OCI-LY3 (cell line): ENCODE measurements around the gene DPYSL4.

Experiments
- H2AFZ ChIP-seq: fragments of 200-600, 300-600 bp; shearing (Covaris generic); 2 replicates; pipeline ENCODE4 v1.6.0; 2014; ENCODE audit warnings: antibody characterized with exemption, low read depth, low read length
- H3K27ac ChIP-seq: fragments of 200-600, 300-600 bp; sonication (generic); 2 replicates; pipeline ENCODE4 v1.5.1; 2014; ENCODE audit warnings: mild to moderate bottlenecking, low read length, moderate library complexity, mixed read lengths
- H3K27me3 ChIP-seq: fragments of 200-600, 300-600 bp; sonication (generic); 2 replicates; pipeline ENCODE4 v1.6.1; 2014; ENCODE audit warnings: low read depth, low read length, mixed read lengths
- H3K36me3 ChIP-seq: fragments of 200-600, 300-600 bp; sonication (generic); replicated peaks from 2 replicates; pipeline ENCODE3; 2014; ENCODE audit warnings: low read depth, low read length, mixed read lengths
- H3K4me1 ChIP-seq: fragments of 300-600, 200-600 bp; sonication (generic); 2 replicates; pipeline ENCODE4 v1.6.1; 2014; ENCODE audit warnings: low read length, mixed read lengths
- H3K4me2 ChIP-seq: fragments of 200-600, 300-600 bp; sonication (generic); 2 replicates; pipeline ENCODE4 v1.6.1; 2014; ENCODE audit warnings: low read length, mixed read lengths
- H3K4me3 ChIP-seq: fragments of 300-600, 200-600 bp; sonication (generic); 2 replicates; pipeline ENCODE4 v1.5.1; 2014; ENCODE audit warnings: antibody characterized with exemption, mild to moderate bottlenecking, low read length, moderate library complexity
- H3K79me2 ChIP-seq: fragments of 300-600, 200-600 bp; shearing (Covaris generic); 2 replicates; pipeline ENCODE4 v1.6.1; 2014; ENCODE audit warnings: mild to moderate bottlenecking, low read length, mixed read lengths
- H3K9ac ChIP-seq: fragments of 300-600, 200-600 bp; shearing (Covaris generic); 2 replicates; pipeline ENCODE4 v1.6.0; 2014; ENCODE audit warnings: mild to moderate bottlenecking, low read length, moderate library complexity
- H3K9me3 ChIP-seq: fragments of 200-600, 300-600 bp; shearing (Covaris generic); 2 replicates; pipeline ENCODE4 v1.6.1; 2014; ENCODE audit warnings: low read length, mixed read lengths; ENCODE audit not compliant: insufficient read depth
- H4K20me1 ChIP-seq: fragments of 200-600, 300-600 bp; sonication (generic); 2 replicates; pipeline ENCODE4 v1.6.1; 2016; ENCODE audit warnings: low read length, mixed read lengths; ENCODE audit not compliant: insufficient read depth
- EZH2phosphoT487 ChIP-seq: fragments of 200-600 bp; shearing (Covaris generic); IDR thresholded peaks from 2 replicates; pipeline ENCODE4 v1.6.1; 2018; ENCODE audit warnings: antibody characterized with exemption, mixed run types, low read depth
- TF ChIP-seq, protein P1 (sequence below): fragments of 200-600, 300-600 bp; sonication (generic); IDR thresholded peaks from 2 replicates; pipeline ENCODE4 v1.5.1; 2014; ENCODE audit warnings: antibody characterized with exemption, low read length, low read depth

DPYSL4 gene

GRCh38 chr10:132178672-132179545, 7.8 kb upstream of the DPYSL4 start:
- H3K27me3 ChIP-seq, result no peaks in the 10 kb centered on the region
- H3K4me1 ChIP-seq, result no peaks in the 10 kb centered on the region
- TF ChIP-seq EZH2phosphoT487, result no peak
- TF ChIP-seq, protein P1, sequence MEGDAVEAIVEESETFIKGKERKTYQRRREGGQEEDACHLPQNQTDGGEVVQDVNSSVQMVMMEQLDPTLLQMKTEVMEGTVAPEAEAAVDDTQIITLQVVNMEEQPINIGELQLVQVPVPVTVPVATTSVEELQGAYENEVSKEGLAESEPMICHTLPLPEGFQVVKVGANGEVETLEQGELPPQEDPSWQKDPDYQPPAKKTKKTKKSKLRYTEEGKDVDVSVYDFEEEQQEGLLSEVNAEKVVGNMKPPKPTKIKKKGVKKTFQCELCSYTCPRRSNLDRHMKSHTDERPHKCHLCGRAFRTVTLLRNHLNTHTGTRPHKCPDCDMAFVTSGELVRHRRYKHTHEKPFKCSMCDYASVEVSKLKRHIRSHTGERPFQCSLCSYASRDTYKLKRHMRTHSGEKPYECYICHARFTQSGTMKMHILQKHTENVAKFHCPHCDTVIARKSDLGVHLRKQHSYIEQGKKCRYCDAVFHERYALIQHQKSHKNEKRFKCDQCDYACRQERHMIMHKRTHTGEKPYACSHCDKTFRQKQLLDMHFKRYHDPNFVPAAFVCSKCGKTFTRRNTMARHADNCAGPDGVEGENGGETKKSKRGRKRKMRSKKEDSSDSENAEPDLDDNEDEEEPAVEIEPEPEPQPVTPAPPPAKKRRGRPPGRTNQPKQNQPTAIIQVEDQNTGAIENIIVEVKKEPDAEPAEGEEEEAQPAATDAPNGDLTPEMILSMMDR, result no peak
- no peaks in the 10 kb centered on the region for H3K36me3 ChIP-seq
- H3K9me3 ChIP-seq, result no peaks in the 10 kb centered on the region
- H2AFZ ChIP-seq, result no peak overlapping the region
- H3K4me2 ChIP-seq, result no peak overlapping the region
- H3K9ac ChIP-seq, result no peak overlapping the region
- no peaks in the 10 kb centered on the region for H3K79me2 ChIP-seq
- H3K27ac ChIP-seq, result no peak overlapping the region
- no peak overlapping the region for H3K4me3 ChIP-seq
- no peaks in the 10 kb centered on the region for H4K20me1 ChIP-seq

- no peak for TF ChIP-seq EZH2phosphoT487
- TF ChIP-seq, protein P1, result no peak
- H3K79me2 ChIP-seq, result no peaks in the 10 kb centered on the region
- no peaks in the 10 kb centered on the region for H3K9me3 ChIP-seq
- H3K27ac ChIP-seq, result no peak overlapping the region
- no peak overlapping the region for H3K9ac ChIP-seq
- no peaks in the 10 kb centered on the region for H3K27me3 ChIP-seq
- no peaks in the 10 kb centered on the region for H3K4me1 ChIP-seq
- no peak overlapping the region for H3K4me3 ChIP-seq
- H3K4me2 ChIP-seq, result no peak overlapping the region
- no peak overlapping the region for H2AFZ ChIP-seq
- H3K36me3 ChIP-seq, result no peaks in the 10 kb centered on the region
- no peaks in the 10 kb centered on the region for H4K20me1 ChIP-seq
These were observed 7.0 kb upstream of the DPYSL4 start for GRCh38 chr10:132179551-132180392.

DNA sequence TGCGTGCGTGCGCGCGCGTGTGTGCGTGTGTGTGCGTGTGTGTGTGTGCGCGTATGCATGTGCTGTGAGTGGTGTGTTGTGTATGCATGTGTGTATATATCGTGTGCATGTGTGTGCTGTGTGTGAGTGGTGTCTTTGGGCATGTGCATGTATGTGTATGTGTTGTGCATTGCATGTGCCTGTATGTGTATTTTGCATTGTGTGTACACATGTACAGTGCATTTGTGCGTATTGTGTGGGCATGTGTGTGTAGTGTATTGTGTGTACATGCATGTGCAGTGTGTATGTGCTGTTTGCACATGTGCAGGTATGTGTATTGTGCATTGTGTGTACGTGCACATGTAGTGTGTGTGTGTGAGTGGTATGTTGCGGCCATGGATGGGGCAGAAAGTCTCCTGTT, 6.0 kb upstream of the DPYSL4 start:
- H3K9me3 ChIP-seq, result no peaks in the 10 kb centered on the region
- H3K27ac ChIP-seq, result no peak overlapping the region
- no peaks in the 10 kb centered on the region for H4K20me1 ChIP-seq
- no peaks in the 10 kb centered on the region for H3K36me3 ChIP-seq
- H3K27me3 ChIP-seq, result no peaks in the 10 kb centered on the region
- no peaks in the 10 kb centered on the region for H3K4me1 ChIP-seq
- no peak overlapping the region for H3K9ac ChIP-seq
- H3K4me2 ChIP-seq, result no peak overlapping the region
- H3K79me2 ChIP-seq, result no peaks in the 10 kb centered on the region
- TF ChIP-seq EZH2phosphoT487, result no peak
- TF ChIP-seq, protein P1, result no peak
- no peak overlapping the region for H2AFZ ChIP-seq
- no peak overlapping the region for H3K4me3 ChIP-seq
